Peyer's patch (tissue), 4 donors: Measurements from ENCODE around the gene LIPC.

ENCODE experiments used
- CTCF ChIP-seq, 6 experiments: fragments of 450-650 bp in 4 of 6; fragments of 200-600 bp in 2 of 6; sonication (generic) in 1 of 6; IDR thresholded peaks; one replicate each; pipeline ENCODE4 v1.5.1; 2017 to 2019; ENCODE audit warnings: antibody characterized with exemption in 6 of 6, mild to moderate bottlenecking in 3 of 6, moderate library complexity in 1 of 6
- POLR2A ChIP-seq, 2 donors: fragments of 450-650 bp; IDR thresholded peaks; one replicate each; pipeline ENCODE4 v1.5.1; 2017; ENCODE audit warnings: antibody characterized with exemption in 2 of 2, mild to moderate bottlenecking in 2 of 2, moderate library complexity in 2 of 2

GRCh38 chr15:58425185-58425584 lies 6.6 kb upstream of the LIPC start:
- TF ChIP-seq CTCF (IDR thresholded peaks at IDR 0.05) (no peak), POLR2A (IDR thresholded peaks at IDR 0.05) (no peak)
